CD4-positive, alpha-beta T cell treated with Interleukin-6 at 100 ng/mL for 8 hours (primary cell): ENCODE measurements around the gene NR1H4.
"Not testable (repeated sequence)": the region's sequence is repeated elsewhere in the genome, so short reads cannot be mapped to it uniquely, and the experiment has no call there.

ENCODE experiments used
- DNase-seq: peaks from one replicate; pipeline ENCODE4 v3.0.0-alpha.2; 2020; ENCODE audit warnings: mixed read lengths, low spot score

Gene NR1H4

GRCh38 chr12:100515968-100516367 is 42.3 kb downstream of the NR1H4 start:
- no peak for DNase-seq

- DNase-seq = no peak
Measured at GRCh38 chr12:100518376-100518775, 44.7 kb downstream of the NR1H4 start.

- no peak for DNase-seq
Measured at GRCh38 chr12:100520048-100520769, 46.5 kb downstream of the NR1H4 start.

GRCh38 chr12:100521958-100522357 is 48.3 kb downstream of the NR1H4 start:
- DNase-seq = no peak

- DNase-seq = no peak
Measured at GRCh38 chr12:100528034-100528433, 54.4 kb downstream of the NR1H4 start.

- no peak for DNase-seq
Measured at GRCh38 chr12:100528471-100529127, 54.9 kb downstream of the NR1H4 start.

- no peak for DNase-seq
Measured at GRCh38 chr12:100529756-100530350, 56.2 kb downstream of the NR1H4 start.

GRCh38 chr12:100533376-100533775 is 59.7 kb downstream of the NR1H4 start:
- no peak for DNase-seq

GRCh38 chr12:100534625-100535227 is 61.1 kb downstream of the NR1H4 start:
- DNase-seq = no peak

- no peak for DNase-seq
Measured at GRCh38 chr12:100539202-100539601, 65.5 kb downstream of the NR1H4 start.

GRCh38 chr12:100544165-100544564 is 70.5 kb downstream of the NR1H4 start:
- DNase-seq = no peak

- no peak for DNase-seq
Measured at GRCh38 chr12:100545092-100545491, 71.4 kb downstream of the NR1H4 start.

GRCh38 chr12:100553936-100554335 is 80.3 kb downstream of the NR1H4 start:
- no peak for DNase-seq

GRCh38 chr12:100554608-100555077 is 81.0 kb downstream of the NR1H4 start:
- DNase-seq = no peak

GRCh38 chr12:100555722-100556121 is 82.1 kb downstream of the NR1H4 start:
- DNase-seq = no peak

- no peak for DNase-seq
Measured at GRCh38 chr12:100557357-100557756, 83.7 kb downstream of the NR1H4 start.

- not testable (repeated sequence) for DNase-seq
Measured at GRCh38 chr12:100559261-100559660, 85.6 kb downstream of the NR1H4 start.

- DNase-seq = no peak
Measured at GRCh38 chr12:100564090-100564489, 90.4 kb downstream of the NR1H4 start.

GRCh38 chr12:100564905-100565467 is 91.3 kb downstream of the NR1H4 start:
- no peak for DNase-seq

GRCh38 chr12:100565987-100566545 is 92.4 kb downstream of the NR1H4 start:
- DNase-seq = no peak

- no peak for DNase-seq
Measured at GRCh38 chr12:100566887-100567637, 93.4 kb downstream of the NR1H4 start.
